Measurements from ENCODE around the gene TEX19.

- TF ChIP-seq, protein P1, sequence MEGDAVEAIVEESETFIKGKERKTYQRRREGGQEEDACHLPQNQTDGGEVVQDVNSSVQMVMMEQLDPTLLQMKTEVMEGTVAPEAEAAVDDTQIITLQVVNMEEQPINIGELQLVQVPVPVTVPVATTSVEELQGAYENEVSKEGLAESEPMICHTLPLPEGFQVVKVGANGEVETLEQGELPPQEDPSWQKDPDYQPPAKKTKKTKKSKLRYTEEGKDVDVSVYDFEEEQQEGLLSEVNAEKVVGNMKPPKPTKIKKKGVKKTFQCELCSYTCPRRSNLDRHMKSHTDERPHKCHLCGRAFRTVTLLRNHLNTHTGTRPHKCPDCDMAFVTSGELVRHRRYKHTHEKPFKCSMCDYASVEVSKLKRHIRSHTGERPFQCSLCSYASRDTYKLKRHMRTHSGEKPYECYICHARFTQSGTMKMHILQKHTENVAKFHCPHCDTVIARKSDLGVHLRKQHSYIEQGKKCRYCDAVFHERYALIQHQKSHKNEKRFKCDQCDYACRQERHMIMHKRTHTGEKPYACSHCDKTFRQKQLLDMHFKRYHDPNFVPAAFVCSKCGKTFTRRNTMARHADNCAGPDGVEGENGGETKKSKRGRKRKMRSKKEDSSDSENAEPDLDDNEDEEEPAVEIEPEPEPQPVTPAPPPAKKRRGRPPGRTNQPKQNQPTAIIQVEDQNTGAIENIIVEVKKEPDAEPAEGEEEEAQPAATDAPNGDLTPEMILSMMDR (IDR thresholded peaks at IDR 0.05 in 2 of 3, conservative IDR thresholded peaks at IDR 0.05 in 1 of 3; ENCODE audit: control insufficient read depth in 2 of 3, extremely low read depth in 1 of 3, insufficient read depth in 1 of 3, low read depth in 3 of 3, low read length in 3 of 3), result no peak
- TF ChIP-seq POLR2A (IDR thresholded peaks at IDR 0.05; ENCODE audit: low read depth, low read length) (no peak), BACH1 (IDR thresholded peaks at IDR 0.05; ENCODE audit: borderline replicate concordance) (no peak), POLR2AphosphoS5 (IDR thresholded peaks at IDR 0.05; ENCODE audit: low read length) (no peak), EP300 (IDR thresholded peaks at IDR 0.05; ENCODE audit: borderline replicate concordance in 1 of 2, control insufficient read depth in 1 of 2, low read depth in 2 of 2, low read length in 2 of 2) (no peak), NFIC (IDR thresholded peaks at IDR 0.05; ENCODE audit: low read depth, low read length) (no peak), SMAD1 (IDR thresholded peaks at IDR 0.05; ENCODE audit: low read depth, partially characterized antibody) (no peak), MAX (IDR thresholded peaks at IDR 0.05; ENCODE audit: low read depth, low read length) (no peak)
These were observed 22.0 kb downstream of the TEX19 start for GRCh38 chr17:82380860-82381702.
